HG03139 (cell line): ENCODE results near the gene HOXB8.

ENCODE experiments used
- ATAC-seq: cut with Tn5 transposase; IDR thresholded peaks from one replicate; pipeline ENCODE4 v1.9.1; 2021; ENCODE audit not compliant: unreplicated experiment

Gene HOXB8

GRCh38 chr17:48596735-48597527 is 18.2 kb downstream of the HOXB8 start:
- no peak for ATAC-seq

DNA sequence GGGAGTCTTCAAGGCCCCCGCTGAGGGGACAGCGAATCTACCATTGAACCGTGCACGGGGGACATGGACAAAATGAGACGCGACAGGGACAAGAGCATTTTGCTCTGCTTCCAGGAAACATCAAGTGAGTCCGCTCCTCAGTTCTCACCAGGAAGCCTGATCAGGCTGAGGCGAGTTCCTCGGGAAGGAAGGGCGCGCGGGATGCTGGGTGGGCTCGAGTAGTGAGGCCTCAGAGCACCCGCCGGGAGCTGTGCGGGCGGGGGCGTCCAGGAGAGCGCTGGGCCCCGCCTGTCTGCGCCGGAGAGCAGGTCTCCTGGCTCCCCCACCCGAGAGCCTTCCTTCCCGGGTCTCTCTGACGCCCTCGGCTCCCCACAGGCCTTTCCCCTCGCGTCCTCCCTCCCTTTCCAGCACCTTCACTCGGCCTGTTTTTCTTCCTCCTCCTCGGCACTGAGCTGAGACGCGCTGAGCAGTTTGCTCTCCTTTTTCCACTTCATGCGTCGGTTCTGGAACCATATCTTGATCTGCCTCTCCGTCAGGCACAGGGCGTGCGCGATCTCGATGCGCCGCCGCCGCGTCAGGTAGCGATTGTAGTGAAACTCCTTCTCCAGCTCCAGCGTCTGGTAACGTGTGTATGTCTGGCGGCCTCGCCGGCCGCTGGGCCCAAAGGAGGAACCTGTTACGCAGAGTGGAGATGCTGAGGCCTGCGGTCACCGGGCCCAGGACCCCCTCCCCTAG is 18.9 kb downstream of the HOXB8 start:
- no peak for ATAC-seq

DNA sequence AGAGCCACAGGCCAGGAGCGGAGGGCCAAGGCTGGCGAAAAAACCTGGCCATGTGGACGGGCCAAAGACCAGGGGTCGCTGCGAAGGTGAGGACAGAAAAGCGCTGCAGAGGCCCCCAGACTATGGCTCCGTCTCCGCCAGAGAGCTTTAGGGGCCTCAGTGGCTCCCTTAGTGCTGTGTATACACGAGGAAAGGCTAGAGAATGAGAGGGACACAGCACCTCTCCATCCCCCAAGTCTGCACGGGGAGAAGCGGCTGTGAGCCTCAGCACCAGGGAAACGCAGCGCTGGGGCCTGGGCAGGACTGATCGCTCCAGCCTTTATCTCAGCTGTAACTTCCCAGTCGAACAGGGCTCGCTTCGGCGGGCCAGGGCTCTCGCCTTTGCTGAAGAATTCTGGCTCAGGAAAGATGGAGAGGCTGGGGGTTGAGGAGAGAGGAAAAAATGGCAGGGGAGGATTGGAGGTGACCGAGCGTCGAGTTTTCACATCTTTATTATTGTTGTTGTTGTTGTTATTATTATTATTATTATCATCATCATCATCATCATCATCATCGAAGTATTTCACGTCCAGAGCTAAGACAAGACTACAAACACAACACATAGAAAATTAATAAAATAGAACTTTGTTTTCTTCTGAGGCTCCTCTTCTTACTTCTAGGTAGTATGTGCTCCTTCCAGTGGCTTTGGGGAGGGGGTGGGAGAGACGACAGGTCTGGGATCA is 19.7 kb downstream of the HOXB8 start:
- no peak for ATAC-seq

- no peak for ATAC-seq
Measured at GRCh38 chr17:48594538-48595277, 20.4 kb downstream of the HOXB8 start.

DNA sequence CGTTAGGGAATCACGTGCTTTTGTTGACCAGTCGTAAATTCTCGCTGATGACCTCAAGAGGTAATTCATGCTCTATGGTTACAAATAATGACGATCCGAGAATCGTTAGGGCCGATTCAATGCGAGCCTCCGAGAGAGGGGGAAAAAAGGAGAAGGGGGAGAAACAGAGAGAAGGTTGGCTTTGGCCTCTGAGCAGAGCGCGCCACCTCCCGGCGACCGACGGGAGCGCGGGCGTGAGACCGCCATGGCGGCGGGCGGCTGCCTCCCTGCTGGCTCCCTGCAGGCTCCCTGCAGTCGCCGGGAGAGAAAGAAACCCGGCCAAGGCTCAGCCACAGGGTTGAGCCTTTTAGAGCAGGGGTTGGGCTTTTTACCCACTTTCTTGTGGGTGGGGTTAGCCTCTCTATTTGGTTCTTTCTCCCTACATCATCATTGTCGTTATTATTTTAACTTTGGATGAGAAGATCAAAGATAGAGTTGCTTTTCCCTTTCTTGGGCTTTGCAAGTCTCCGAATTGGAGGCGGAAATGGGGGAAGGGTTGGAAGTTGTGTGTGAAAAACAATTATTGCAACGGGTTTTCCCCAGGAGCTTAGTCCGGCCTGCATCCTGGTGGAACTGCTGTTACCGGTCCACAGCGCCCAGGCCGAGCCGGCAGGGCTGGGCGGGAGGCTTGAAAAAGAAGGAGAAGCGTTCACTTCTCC is 21.1 kb downstream of the HOXB8 start:
- no peak for ATAC-seq

DNA sequence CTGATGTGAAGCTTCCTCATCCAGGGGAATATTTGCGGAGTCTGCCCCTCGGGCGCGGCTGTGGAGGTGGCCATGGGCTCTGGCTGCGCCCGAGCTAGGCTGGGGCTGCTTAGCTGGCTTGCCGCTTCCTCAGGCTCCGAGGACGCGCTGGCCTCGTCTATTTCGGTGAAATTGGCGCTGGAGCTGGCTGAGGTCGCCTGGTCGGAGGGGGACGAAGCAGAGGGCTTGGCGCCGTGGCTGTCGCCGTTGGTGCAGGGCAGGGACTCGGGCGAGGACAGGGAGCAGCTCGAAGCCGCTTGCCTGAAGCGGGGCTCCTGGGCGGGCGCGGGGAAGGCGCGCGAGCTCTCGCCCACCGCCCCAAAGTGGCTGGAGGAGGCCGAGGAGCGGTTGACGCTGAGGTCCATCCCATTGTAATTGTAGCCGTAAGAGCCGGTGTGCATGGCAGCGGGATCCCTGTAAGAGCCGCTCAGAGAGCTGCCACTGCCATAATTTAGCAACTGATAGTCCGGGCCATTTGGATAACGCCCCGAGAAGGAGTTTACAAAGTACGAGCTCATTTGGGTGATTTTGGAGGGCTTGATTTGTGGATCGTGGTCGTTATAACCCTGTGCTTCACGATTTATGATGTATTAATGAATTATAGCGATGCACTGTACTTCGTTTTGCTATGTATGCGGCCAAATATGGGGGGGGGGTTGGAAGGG is 21.8 kb downstream of the HOXB8 start, which contains the start of gene HOXB5:
Gene HOXB5 (minus strand): TSS at position 654 of the 704 bp plus-strand sequence. CDS start 97 bp downstream, at position 557.
- ATAC-seq = no peak

DNA sequence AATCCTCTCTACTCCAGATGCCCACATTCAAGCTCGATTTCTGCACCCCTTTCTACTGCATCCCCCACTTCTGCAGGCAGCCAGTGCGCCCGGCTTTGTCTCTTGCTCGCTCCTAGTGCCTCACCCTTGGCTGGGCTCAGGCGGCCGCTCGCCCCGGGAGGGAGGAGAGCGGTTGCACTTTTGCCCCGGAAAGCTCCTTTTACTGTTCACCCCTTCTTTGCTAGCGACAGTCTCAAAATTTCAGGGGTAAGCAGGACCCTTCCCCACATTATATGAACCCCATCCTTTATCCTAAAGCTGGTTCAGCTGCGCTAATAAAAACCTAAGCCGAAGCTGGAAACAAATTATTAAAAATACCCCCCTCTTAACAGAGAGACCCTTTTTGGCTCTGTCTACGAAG is 22.5 kb downstream of the HOXB8 start:
- ATAC-seq = no peak

DNA sequence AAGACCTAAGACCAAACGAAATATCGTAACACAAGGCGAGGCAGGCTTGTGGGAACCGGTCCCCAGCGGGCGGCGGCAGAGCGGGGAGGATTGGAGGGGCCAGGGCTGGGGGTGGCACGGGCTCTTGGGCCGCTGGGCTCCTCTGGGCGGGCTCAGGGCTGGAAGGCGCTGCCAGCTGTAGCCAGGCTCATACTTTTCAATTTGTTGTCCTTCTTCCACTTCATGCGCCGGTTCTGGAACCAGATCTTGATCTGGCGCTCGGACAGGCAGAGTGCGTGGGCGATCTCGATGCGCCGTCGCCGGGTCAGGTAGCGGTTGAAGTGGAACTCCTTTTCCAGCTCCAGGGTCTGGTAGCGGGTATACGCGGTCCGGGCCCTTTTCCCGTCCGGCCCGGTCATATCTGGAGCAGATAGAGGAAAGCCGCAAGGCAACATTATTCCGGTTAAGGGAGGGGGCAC is 23.0 kb downstream of the HOXB8 start:
- ATAC-seq = no peak

DNA sequence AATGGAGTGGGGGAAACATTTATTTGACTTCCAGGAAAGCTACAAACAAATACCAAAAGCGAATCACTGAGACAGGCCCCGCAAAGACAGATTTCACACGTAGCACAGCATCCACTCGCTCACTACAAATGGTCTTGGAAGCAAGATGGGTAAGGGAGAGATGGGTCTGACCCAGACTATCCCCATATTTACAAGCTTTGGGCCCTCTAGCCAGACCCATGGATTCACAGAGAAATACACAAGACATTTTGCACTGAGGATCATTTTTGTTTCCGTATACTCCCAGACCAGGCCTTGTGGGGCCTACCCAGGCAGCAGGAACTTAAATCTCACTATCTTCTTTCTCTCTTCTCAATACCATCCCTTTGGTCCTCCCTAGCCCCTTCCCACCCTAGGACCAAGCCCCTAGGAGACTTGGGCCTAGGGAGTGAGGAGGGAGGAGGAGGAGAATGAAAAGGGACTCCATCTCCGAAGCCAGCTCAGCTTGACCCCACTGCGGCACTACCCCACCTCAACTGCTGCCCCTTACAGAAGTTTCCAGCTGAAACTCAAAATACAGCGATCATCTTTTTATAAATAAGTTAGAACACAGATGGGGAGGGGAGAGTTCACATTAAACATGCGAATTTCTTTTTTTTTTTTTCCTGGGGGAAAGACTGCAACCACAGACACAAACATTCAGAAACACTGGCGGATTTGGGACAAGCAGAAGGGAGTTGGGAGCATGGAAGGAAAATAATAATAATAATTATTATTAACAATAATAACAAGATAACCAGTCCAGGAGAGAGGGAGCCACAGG is 23.6 kb downstream of the HOXB8 start:
- ATAC-seq = no peak

DNA sequence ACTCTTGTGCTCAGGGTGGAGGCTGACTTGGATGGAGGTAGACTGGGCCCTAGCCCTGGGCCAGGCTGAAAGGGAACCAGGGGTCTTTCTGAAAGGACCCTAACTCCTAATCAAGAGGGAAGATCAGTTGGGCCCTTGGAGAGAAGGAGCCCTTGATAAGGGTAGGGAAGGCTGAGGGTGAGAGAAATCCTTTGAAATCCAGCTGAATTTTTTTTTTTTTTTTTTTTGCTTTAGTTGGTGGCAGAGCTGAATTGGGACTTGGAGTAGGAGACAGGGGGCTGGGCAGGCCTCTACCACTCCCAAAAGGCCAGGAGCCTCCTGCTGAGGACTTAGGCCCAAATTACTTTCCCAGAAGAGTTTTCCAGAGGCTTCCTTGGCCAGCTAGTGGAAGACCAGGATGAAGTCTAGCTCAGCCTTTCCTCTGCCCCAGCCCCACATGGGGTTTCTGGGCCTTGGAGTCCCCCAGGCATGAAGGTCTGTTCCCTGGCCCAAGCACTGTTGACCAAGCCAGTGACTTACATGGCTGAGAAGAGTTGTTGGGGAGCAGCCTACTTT is 24.4 kb downstream of the HOXB8 start:
- ATAC-seq = no peak

DNA sequence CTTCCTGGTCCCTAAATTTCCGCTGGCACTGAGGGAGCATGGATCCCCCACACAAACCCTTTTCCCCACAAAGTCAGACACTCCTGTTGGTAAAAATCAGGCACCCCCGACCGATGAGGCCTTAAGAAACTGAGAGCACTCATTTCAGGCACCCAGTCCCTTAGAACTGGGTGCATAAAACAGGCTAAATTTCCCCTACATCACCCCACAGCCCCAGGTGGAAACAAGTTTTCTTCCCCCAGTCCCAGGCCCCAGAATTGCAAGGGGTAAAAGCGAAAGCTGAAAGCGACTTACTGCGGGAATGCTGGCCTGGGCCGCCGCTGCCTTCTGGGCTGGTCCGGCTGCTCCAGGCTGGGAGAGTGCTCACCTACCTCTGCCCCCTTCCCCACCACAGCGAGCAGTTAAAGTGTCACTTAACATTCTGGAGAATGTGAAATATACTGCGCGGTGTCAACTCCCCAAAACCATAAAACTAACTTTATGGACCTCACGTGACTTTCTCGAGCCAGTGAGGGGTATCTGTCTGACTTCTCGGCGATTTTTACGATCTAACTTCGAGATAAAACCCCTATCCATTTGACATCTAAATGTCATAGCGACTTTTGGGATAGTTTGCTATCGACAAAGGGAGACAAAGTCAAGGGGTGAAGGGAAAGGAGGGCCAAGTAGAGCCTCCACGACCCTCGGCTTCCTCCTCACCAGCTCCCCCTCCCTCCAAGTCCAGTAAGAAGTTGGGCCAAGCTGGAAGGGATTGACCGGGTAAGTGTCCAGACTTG is 25.1 kb downstream of the HOXB8 start, which contains the start of gene HOXB3:
Gene HOXB3 (minus strand): TSS at position 411 of the 776 bp plus-strand sequence. CDS start 37,767 bp downstream, outside the sequence.
- ATAC-seq = no peak

- no peak for ATAC-seq
Measured at GRCh38 chr17:48589060-48589830, 25.8 kb downstream of the HOXB8 start.

DNA sequence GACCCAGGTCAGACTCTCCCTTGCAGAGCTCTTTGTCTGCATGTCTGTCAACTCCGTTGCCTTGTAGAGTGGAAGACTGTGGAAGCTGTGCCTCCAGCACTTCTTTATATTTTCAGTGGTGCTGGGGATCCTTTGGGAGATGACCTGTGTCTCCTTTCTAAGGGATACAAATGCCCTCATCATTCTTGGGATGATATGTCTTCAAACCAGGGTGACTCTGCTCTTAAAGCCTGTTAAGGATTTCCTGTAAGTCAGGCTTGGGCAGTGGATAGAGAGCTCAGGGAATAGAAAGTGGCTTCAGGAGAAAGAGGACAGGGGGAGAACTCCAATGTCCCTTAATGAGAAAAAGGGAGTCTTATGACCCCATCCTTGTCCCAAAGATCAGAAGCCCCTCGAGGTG is 26.6 kb downstream of the HOXB8 start:
- no peak for ATAC-seq

- ATAC-seq = no peak
Measured at GRCh38 chr17:48588074-48588415, 27.0 kb downstream of the HOXB8 start.

DNA sequence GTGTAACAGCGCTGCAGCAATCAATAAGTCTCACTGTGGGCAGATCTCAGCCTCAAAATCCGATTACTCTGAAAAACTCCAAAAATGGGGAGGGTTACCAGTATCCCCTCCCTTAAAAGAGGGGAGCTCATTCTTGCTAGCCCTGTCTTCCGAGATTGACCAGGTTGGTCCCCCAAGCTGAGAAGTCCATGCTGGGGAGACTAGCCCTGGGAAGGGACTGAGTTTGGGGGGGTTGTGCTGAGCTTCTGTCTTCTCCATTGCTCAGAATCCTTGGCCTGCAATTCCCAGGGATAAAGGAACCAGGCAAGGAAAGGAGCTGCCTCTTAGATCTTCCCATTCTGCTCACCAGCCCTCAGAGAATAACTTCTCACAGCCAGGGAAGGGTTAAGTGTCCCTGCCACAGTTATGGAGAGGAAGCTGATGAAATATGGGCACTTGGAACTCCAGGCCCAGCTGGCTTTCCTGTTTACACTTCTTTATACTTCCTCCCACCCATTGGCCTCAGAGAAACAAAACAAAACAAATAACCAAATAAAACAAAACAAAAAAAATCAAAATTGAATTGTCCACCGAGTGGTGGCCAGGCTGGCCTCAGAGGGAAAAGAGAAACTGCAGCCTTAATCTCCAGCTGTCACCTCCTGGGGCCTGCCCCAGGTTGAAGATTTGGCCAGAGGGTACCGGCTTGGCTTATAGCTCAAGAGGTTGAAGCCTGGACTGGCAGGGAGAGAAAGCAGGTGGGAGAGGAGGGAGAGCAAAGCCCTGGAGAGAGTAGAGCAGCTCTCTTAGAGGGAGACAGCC is 27.6 kb downstream of the HOXB8 start:
- ATAC-seq = no peak
